ENCODE measurements around the gene BBOF1.
A peak's percentile ranks its signal among the peaks of the same experiment; 100 is the strongest.

BBOF1 gene

DNA sequence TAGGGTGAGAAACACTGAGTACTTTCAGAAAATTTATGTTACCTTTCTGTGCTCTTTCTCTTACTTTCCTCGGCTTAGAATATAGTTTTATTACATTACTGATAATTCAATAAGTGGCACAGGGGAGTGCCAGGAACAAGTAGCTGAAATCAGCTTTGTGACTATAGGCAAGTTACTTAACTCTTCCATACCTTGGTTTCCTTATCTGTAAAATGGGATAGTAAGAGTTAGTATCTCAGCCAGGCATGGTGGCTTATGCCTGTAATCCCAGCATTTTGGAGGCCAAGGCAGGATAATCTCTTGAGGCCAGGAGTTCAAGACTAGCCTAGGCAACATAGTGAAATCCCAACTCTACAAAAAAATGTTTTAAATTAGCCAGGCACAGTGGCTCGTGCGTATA, 15.4 kb downstream of the BBOF1 start:
- no peak for FAIRE-seq

DNA sequence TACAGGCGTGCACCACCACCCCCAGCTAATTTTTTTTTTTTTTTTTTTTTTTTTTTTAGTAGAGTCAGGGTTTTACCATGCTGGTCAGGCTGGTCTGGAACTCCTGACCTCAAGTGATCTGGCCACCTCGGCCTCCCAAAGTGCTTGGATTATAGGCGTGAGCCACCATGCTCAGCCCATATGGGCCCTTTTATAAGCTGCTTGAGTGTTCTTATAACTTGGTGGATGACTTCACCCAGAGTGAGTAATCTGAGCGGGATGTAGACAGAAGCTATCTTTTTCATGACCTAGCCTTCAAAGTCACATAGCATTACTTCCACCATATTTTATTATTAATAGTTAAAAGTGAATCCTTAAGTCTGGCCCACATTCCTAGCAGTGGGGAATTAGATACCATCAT, 16.4 kb downstream of the BBOF1 start:
- FAIRE-seq, result no peak

GRCh38 chr14:74038020-74038859, 19.1 kb downstream of the BBOF1 start:
- FAIRE-seq, result no peak

DNA sequence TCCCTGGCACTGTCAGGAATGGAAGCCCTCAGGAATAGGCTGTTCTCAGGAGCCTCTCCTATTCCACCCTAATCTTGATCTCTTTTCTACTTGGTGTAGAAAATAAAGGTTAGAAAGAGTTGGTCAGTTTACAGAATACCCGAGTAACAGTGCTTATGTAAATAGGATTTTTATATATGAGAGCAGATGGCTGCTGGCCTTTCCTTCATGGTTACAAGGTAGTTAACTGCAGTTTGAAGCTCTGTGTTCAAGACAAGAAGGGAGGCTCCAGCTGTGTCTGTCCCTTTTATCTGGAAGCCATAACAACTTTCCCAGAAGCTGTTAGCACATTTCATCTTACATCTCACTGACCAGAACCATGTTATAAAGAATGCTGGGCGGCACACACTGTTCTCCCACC, 23.1 kb downstream of the BBOF1 start:
- no peak for FAIRE-seq

DNA sequence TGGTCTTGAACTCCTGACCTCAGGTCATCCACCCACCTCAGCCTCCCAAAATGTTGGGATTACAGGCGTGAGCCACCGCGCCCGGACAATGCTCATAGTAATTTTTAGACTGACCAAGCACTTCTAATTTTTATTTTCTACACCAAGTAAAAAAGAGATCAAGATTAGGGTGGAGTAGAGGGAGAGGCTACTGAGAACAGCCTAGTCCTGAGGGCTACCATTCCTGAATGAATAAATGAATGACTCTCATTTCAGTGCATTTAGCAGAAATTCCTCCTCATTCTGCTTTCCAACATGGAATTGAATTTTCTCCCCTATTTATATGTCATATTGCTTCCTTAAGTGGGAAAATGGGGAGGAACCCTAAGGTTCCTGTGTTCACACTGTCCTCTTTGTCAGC, 26.4 kb downstream of the BBOF1 start:
- FAIRE-seq, result no peak

DNA sequence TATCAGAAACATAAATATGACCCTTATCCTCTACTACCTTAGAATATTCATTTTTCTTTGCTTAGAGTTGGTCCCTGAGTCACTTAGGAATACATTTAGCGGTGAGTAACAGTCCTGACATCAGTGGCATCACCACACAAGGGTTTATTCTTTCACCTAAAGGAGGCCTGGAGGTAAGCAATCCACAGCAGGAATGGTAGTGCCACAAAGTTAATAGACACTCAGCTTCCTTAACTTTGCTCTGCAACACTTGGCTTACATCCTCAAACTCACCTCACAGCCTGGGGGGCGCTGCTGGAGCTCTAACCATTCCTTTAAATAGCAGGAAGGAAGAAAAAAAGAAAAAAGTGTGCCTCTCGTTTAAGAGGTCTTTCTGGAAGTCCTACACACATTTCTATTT, 29.1 kb downstream of the BBOF1 start:
- no peak for FAIRE-seq

DNA sequence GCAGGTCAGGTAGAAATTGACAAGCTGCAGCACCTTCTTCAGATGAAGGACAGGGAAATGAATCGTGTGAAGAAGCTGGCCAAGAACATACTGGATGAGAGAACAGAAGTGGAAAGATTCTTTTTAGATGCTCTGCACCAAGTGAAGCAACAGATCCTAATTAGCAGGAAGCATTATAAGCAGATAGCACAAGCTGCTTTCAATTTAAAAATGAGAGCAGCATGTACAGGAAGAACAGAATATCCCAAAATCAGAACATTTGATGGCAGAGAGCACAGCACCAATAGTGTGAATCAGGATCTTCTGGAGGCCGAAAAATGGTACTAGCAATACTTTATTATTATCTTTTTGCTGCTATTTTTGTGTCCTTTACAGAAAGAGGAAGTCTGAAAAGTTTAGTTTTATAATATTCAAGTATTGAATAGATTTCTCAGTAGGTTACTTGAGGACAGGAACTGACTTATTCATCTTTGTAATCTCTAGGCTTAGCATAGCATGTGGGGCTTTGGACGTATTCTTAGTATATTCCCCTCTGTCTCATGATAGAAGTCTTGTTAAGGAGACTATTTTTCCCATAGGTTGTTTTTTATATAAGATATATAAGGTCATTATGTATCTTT, 30.8 kb downstream of the BBOF1 start:
- no peak for FAIRE-seq

DNA sequence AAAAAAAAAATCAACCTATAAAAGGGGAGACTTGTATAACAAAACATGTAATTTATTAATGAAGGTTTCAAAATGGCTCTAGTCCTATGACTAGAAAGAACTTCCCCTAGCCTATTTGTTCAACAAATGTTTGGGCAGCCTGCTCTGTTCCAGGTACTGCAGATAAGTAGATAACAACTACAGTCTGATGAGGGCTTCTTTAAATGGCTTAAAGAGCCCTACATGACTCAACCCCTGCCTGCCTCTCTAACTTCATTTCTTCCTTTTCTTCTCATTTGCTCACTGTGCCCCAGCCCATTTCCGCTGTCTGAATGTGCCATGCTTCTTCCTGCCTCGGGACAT, 43.6 kb downstream of the BBOF1 start:
- FAIRE-seq, result no peak

GRCh38 chr14:74064426-74064825, 45.3 kb downstream of the BBOF1 start:
- no peak for FAIRE-seq

DNA sequence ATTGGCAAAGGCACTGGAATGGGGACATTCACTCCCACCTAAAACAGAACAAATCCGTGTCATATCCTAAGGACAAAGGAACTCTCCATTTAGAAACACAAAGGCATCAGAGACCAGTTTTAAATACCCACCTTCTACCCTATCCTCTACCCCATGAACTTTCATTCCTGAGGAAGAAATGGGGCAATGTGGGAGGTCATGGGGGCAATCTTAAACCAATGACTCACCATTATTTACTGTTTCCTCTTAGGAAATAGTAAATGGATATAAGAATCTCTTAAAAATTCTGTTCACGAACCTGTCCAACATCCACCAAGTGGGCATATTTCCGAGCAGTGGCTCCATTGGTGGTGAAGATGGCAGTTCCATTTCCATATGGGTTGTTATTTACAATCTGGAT, 45.7 kb downstream of the BBOF1 start:
- FAIRE-seq, result no peak

GRCh38 chr14:74065746-74066575, 46.8 kb downstream of the BBOF1 start:
- FAIRE-seq, result no peak

GRCh38 chr14:74077401-74077800, 58.3 kb downstream of the BBOF1 start:
- FAIRE-seq, result no peak

DNA sequence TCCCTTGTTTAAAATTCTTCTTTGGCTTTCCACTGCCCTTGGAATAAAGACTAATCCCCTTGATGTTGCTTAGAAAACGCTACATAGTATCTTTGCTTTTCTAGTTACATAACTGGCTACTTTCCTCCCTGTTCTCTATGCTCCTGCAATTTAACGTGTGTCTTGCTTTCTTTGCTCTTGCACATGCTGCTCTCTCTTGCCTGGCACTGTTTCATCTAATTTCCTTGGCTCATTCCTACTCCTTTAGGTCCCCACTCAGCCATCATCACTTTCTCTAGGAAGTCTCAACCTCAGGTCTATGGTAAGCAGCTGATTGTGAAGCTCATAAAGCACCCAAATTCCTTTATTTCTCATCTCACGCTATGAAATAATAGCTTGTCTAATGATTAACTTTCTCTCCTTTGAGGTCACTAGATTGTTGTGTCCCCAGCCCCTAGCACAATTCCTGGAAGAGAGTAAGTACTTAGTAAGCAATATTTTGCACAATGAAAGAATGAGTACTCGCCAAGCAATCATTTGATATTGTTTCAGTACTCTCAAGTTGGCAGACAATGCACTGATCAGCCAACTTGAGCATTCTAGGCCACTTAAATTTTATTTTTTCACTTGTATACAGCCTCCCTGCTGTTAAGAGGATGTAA, 61.8 kb downstream of the BBOF1 start:
- FAIRE-seq, result no peak

GRCh38 chr14:74081491-74081890, 62.3 kb downstream of the BBOF1 start:
- no peak for FAIRE-seq

DNA sequence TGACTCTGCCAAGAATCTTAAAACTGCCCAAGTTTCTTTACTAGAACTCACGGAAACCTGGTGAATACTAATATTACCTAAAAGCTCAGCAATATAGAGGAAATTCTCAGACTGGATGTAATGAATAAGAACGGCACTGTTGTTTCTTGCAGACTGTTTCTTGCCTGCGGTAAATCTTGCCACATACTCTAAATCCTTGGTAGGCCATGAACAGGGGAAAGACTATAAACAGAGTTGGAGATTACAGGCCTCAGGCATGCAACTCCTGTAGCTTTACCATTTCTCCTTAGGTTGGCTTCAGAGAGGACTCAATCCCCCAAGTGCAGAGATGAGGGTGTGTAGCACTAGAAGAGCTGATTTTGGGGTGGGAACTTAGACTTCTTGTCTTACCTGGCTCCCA, 64.0 kb downstream of the BBOF1 start:
- no peak for FAIRE-seq

DNA sequence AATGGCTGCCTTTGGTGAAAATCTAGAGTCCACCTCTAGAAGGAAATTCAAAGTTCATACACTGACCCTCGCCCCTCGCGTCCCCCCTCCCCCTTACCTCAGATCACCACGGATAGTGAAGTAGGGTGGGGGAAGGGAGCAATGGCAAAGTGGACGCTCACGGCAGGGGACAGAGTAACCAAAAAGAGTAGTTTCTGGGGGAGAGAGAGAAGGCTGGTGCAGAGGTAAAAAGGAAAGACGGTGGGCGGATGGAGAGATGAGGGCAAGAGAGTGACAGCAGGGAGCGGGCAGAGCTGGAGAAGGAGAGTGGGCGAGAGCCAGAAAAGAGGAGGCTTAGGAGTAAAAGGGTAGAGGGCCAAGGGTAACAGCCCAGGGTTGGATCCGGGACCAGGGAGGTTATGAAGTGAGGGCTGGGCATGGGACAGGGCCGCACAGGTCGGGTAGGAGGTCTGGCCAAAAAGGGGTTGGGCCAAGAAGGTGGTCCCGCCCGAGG, 64.7 kb downstream of the BBOF1 start:
- no peak for FAIRE-seq

DNA sequence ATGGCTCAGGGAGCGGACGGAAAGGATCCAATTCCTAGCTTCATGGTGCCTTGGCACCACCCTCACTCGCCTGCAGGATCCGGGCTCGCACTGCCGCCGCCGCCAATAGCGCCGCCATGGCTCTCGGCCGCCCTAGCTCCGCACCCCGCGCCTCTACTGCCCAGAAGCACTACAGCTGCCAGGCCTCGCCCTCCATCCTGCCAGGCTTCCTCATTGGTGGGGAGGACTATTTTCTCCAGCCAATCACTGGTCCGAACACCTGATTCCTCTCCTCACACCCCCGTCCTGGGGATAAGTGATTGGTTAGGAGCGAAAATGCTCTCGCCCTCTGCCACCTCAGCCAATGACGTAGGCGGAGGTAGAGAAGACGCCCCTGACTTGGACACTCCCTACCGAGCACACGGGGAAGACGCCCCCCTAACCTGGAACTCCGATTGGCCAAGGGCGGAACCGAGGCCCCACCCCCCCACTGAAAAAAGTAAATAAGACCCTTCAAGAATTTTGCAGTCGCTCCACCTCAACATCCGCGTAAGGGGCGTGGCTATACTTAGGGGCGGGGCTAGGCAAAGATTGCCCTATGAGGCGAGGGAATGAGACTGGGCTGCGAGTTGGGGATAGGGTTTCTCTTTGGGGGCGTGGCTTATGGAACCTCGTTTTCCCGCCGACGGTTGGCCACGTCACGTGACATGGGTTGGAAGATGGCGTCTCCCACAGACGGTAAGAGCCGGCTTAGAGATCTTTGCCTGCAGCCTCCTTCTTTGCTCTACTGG, 65.3 kb downstream of the BBOF1 start, which contains the start of the genes ALDH6A1 and LIN52:
Gene ALDH6A1 (minus strand): TSS at position 177 of the 770 bp plus-strand sequence. CDS start 59 bp downstream, at position 118.
Gene LIN52 (plus strand): TSS at position 680 of the 770 bp plus-strand sequence. CDS start 19 bp downstream, at position 699.
- FAIRE-seq, result peak; percentile 96

- FAIRE-seq, result no peak
These were observed 66.0 kb downstream of the BBOF1 start for GRCh38 chr14:74085047-74085637.

- FAIRE-seq, result no peak
These were observed 66.7 kb downstream of the BBOF1 start for GRCh38 chr14:74085828-74086227.

GRCh38 chr14:74089251-74090020, 70.3 kb downstream of the BBOF1 start:
- no peak for FAIRE-seq

- no peak for FAIRE-seq
These were observed 86.2 kb downstream of the BBOF1 start for GRCh38 chr14:74105381-74105780.
